HG03025 (cell line): ENCODE results near the gene FITM2.

Experiments used
- ATAC-seq: cut with Tn5 transposase; IDR thresholded peaks from one replicate; pipeline ENCODE4 v1.9.1; 2021; ENCODE audit warnings: mild to moderate bottlenecking, moderate library complexity; ENCODE audit not compliant: unreplicated experiment, low FRiP score

FITM2 gene

GRCh38 chr20:44287272-44288097 lies 23.5 kb downstream of the FITM2 start:
- no peak for ATAC-seq

- no peak for ATAC-seq
Observed at GRCh38 chr20:44284032-44284431, 27.0 kb downstream of the FITM2 start.

- ATAC-seq, result no peak
Observed at GRCh38 chr20:44282192-44282591, 28.8 kb downstream of the FITM2 start.

- no peak for ATAC-seq
Observed at GRCh38 chr20:44280387-44280786, 30.6 kb downstream of the FITM2 start.

- ATAC-seq, result no peak
Observed at GRCh38 chr20:44279228-44279627, 31.8 kb downstream of the FITM2 start.

GRCh38 chr20:44274303-44275017 lies 36.5 kb downstream of the FITM2 start:
- no peak for ATAC-seq

- ATAC-seq, result no peak
Observed at GRCh38 chr20:44273231-44274215, 37.5 kb downstream of the FITM2 start.

- ATAC-seq, result no peak
Observed at GRCh38 chr20:44271915-44272663, 38.9 kb downstream of the FITM2 start.

GRCh38 chr20:44268802-44269201 lies 42.2 kb downstream of the FITM2 start:
- ATAC-seq, result no peak

GRCh38 chr20:44264287-44264686 lies 46.7 kb downstream of the FITM2 start:
- no peak for ATAC-seq

- no peak for ATAC-seq
Observed at GRCh38 chr20:44258226-44258890, 52.6 kb downstream of the FITM2 start.

GRCh38 chr20:44256961-44257360 lies 54.0 kb downstream of the FITM2 start:
- ATAC-seq, result no peak

GRCh38 chr20:44255942-44256341 lies 55.1 kb downstream of the FITM2 start:
- ATAC-seq, result no peak

GRCh38 chr20:44254073-44254472 lies 56.9 kb downstream of the FITM2 start:
- ATAC-seq, result no peak

GRCh38 chr20:44253528-44253927 lies 57.5 kb downstream of the FITM2 start:
- ATAC-seq, result no peak
